Prostate gland (tissue), 2 donors: ENCODE data around the gene APOBEC4.

Experiments
- CTCF ChIP-seq, 4 experiments: fragments of 200-600 bp in 2 of 4; fragments of 450-650 bp in 2 of 4; sonication (generic) in 2 of 4; IDR thresholded peaks; 1 replicate in 3 of 4; 2 replicates in 1 of 4; pipeline ENCODE4 v1.5.1; 2016 to 2019; ENCODE audit warnings: antibody characterized with exemption in 4 of 4, mild to moderate bottlenecking in 2 of 4, moderate library complexity in 2 of 4
- POLR2A ChIP-seq: fragments of 450-650 bp; IDR thresholded peaks from one replicate; pipeline ENCODE4 v1.6.1; 2016; ENCODE audit warnings: antibody characterized with exemption, mild to moderate bottlenecking
- POLR2AphosphoS5 ChIP-seq: sonication (generic); formaldehyde crosslinking; IDR thresholded peaks from one replicate; pipeline ENCODE4 v1.6.1; 2017; ENCODE audit warnings: antibody characterized with exemption

- TF ChIP-seq CTCF (IDR thresholded peaks at IDR 0.05) (no peak), POLR2A (no peak), POLR2AphosphoS5 (no peak)
These were observed 1.0 kb downstream of the APOBEC4 start for GRCh38 chr1:183652107-183652506.
